Measurements from ENCODE around the gene SHC3.

The SHC3 gene

DNA sequence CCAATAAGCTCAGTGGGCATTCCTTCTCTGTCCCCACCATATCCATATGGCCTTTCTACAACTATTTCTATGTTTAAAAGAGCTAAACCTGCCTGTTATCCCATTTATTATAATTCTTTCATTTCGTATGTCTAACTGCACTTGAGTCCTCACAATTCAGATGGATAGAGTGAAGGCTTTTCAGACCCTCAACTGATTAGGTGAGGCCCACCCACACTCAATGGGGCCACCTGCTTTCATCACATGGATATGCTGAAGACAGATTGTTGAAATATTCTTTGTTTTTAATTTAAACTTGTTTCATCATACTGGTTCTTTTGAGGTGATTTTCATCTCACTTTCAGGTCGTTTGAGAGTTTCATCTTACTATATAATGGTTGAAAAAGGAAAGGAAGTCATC, 193.0 kb downstream of the SHC3 start:
- DNase-seq (ENCODE audit: low spot score), result no peak

DNA sequence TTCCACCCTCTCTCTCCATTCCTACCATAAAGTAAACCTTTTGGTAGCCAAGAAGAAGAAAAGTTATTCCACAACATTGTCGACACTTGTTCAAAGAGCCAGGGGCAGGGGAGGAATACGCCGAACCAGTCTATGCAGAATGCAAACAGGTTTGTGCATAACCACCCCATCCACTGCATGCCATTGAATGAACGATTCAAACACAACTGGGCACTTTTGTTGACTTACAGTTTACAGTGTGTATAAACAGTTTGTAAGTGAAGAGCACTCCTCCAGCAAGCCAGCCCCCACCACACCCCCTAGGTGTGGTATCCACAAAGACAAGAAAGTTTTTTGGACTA, 194.1 kb downstream of the SHC3 start:
- no peak for DNase-seq (ENCODE audit: low spot score)

DNA sequence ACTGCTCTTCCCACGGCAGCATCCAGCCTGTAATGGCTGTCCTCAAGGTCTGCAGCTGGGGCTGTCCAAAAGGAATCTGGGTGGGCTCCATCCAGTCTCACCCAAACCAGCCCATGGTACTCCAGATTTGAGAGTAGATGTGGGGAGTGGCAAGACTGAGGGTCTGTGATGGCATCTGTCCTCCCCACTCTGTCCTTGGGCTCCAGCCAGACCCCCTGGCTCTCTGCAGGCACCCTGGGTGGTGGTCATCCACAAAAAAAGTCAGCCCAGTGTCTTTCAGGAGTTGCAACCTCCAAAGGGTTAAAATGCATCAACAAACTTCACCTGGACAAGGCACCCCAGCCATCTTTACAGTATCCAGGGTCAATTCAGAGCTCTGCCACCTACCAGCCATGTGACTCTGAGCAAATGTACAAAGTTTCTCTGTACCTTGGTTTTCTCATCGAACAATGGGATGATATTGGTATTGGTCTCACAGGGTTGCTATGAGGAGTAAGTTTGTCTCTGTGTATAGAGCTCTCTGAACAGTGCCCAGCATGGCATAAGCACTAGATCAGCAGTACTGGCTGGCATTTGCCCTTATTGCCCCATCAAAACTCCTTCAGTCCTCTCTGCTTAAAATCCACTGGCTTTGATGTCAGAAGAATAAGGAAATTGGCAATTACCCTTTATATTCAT, 194.6 kb downstream of the SHC3 start:
- no peak for DNase-seq (ENCODE audit: low spot score)

DNA sequence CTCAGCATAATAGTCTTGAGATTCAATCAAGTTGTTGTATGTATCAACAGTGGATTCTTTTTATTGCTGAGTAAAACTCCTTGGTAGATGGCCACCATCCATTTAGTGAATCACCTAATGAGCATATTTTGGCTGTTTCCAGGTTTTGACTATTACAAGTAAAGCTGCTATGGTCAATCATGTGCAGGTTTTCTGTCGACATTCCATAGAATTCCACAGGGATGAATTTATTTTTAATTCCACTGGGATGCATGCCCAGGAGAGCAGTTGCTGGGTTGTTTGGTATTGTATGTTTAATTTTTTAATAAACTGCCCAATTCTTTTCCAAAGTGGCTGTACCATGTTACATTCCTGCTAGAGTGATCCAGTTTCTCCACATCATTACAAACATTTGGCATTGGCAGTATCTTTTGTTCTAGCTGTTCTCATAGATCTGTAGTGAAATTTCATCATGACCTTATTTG, 197.8 kb downstream of the SHC3 start:
- DNase-seq (ENCODE audit: low spot score), result no peak

DNA sequence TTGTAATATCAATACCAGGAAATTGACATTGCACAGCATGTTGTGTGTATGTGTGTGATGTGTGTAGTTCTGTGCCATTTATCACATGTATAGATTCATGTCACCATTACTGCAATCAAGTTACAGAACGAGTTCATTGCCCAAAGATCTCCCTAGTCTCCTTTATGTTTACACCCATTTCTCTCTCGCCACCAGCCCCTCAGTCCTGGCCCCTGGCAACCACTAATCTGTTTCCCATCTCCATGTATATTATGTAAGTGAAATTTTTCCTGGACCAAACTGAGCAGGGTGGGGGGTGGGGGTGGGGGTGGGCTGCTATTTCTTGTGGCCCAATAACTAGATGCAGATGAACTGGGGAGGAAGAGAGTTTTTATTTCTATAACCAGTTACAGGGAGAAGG, 198.8 kb downstream of the SHC3 start:
- DNase-seq (ENCODE audit: low spot score), result no peak

DNA sequence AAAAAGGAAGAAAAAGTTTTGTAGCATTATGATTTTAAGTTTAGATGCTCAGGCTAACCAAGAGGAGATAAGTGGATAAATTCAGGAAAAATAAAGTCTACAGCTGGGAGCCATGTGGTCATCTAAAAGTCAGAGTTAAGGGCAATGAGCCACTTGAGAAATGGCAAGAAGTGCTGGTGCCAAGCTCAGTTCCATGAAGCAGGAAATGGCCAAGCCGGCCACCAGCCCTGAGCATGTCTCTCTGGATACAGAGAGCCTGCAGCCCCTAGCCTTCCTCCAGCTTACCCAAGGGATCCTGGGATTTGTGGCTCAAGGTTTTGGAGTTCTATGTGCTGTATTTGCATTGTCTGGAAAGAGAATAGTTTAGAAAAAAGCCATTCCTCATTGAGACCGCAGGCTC, 199.6 kb downstream of the SHC3 start:
- DNase-seq (ENCODE audit: low spot score), result no peak

DNA sequence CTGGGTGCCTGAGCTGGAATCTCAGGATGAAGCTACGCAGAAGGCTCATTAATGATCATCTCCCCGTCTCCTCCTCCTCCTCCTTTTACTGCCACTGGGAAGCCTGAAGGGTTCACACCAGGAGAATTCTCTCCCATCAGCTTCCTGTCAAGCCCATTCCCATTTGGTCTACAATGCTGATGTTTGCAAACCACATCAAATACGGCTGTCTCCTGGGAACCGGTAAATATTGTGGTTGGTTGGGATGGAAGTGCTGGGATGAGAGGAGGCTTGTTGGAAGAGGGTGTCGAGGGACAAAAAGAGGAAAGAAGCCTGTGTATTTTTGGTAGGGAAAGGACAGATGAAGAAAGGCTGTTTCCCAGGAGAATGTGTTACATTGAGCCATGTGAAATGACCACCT, 200.6 kb downstream of the SHC3 start:
- no peak for DNase-seq (ENCODE audit: low spot score)

DNA sequence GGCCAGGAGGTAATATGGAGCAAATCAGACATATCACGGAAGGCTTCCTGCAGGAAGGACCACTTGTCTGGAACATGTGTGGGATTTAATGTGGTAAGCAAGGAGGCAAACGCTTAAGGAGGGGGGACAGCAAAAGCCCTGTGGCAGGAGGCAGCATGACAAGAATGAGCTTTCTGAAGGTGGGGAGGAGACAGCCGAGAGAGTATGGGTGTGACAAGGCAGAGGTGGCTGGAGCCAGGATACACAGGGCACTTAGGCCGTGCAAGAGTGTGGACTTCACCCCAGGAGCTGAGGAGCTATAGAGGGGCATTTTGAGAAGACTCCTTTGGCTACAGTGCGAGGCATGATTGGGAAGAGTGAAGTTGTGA, 201.7 kb downstream of the SHC3 start:
- DNase-seq (ENCODE audit: low spot score), result no peak

DNA sequence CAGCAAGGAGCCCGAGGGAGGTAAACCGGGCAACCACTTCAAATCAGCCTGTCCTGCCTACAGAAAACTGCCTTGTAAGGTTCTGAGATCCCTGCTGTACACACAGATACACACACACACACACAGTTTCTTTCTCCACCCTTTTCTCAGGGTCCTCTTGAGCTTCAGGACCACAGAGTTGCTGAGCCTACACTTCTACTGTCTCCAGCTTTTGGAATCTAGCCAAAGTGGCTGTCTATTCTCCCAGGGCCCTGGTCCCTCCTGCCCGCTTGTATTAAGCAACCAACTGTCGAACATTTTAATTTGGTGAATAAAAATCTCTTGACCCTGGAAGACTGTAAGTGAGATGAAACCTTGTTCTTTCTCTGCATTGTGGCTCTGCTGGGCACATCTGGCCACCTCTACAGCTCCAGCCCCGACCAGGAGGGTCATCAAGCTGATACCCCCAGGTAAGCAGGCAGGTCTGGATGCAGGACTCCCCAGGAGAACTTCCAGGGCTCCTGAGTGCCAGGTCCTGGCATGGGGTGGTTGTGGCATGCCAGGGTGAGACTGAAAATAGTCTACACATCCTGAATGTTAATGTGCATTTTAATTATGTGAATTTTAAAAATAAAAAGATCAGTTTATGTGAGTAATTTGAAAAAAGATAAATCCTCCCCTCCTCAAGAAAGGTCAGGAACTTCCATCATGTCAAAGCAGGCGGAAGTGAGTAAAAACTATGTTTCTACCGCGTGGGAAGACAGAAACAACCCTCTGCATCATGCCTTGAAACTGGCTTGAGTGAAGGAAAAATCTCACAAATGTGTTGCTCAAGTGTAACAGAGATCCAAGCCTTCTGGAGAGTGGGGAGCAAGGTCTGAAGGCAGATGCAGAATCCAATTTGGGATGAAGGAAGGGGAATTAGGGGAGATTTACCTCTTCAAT, 202.4 kb downstream of the SHC3 start:
- DNase-seq (ENCODE audit: low spot score), result no peak

DNA sequence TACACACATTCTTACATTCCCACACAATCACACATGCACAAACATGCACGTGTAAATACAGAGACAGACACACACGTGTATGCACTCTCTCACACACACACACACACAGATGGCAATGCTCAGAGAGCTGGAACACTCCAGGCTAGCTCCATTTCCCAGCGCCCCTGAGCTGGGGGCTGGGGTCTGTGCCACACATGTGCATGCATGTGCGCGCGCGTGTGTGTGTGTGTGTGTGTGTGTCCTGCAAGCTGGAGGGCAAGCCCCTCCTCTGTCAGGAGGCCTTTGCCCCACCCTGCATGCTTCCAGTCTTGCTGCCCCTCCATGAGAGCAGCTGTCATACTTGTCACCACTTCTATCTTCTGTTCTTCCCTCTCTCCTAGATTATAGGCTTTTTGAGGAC, 204.0 kb downstream of the SHC3 start:
- no peak for DNase-seq (ENCODE audit: low spot score)

DNA sequence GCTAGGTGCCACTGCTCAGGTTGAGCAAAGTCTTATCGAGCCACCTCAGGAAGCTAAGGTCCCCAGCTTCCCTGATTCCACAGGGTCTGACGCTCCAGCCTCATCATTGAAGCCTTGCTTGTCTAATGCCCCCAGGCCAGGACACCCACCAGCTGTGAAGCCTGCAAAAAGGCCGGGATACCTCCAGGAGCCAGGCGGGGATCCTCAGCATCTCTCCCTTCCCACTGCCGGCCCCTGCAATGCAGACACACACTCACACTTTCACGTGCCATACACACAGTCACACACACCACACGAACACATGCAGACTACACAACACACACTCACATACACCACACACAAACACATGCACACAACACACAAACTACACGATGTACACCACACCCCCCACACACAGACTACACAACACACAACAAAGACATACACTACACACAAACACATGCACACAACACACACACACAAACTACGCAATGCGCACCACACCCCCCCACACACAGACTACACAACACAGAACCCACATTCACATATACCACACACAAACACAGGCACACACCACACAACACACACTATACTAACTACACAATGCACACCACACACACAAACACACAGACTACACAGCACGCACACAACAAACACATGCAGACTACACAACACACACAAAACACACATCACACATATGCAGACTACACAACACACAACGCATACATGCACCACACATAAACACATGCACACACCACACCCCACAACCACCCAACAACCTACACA, 205.2 kb downstream of the SHC3 start:
- DNase-seq (ENCODE audit: low spot score), result no peak

DNA sequence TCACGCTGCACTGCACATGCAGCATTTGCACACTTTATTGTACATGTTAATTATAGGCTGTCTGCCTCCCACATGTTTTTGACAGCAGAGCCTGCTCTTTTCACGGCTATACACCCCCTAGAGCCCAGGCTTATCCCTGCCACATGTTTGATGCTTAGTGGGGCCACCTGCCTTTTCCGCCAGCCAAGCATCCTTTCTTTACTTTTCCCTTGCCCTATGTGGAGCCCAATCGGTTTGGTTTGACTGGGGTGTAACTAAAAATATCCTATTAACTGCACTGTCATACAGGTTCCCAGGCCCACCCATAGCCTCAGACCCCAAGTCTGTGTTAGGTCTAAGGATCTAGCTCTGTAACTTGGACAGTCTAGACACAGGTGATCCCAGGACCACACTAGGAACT, 206.2 kb downstream of the SHC3 start:
- DNase-seq (ENCODE audit: low spot score), result no peak

DNA sequence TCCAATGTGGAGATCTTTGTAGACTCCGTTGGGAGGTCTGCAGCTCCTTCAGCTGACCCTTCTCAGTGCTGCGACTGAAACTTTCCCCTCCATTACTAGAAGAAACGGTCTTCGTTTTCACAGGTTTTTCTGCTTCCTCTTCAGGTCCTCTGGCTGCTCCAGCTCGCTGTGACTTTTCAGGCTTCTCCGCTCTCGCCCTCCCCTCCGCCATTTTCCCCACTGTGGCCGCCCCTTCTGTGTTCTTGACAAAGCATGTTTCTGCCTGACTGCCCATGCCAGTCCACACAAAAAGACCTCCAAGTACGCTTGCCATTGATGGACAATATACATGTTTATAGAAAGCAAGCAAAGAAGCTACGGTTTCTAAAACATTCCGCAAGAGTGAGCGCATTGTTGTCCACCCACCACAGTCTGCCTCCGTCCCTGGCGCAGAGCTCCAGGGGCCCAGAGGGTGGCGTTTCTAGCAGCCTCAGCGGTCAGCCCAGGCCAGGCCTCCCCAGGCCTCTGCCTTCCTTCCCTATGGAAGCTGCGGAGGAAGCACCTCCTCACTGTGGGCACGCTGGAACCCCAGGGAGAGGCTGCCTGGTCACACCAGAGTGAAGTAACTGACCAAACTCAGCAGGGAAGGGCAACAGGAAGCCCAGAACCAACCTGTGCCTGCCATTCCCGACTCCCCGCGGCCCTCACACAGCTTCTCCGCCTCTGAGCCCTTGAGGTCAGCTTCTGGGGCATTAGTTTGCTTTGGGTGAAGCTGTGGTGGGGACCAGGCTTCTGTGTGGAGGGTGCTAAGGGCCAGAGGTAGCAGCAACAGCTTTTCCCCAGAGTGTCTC, 207.3 kb downstream of the SHC3 start:
- DNase-seq (ENCODE audit: low spot score), result no peak

DNA sequence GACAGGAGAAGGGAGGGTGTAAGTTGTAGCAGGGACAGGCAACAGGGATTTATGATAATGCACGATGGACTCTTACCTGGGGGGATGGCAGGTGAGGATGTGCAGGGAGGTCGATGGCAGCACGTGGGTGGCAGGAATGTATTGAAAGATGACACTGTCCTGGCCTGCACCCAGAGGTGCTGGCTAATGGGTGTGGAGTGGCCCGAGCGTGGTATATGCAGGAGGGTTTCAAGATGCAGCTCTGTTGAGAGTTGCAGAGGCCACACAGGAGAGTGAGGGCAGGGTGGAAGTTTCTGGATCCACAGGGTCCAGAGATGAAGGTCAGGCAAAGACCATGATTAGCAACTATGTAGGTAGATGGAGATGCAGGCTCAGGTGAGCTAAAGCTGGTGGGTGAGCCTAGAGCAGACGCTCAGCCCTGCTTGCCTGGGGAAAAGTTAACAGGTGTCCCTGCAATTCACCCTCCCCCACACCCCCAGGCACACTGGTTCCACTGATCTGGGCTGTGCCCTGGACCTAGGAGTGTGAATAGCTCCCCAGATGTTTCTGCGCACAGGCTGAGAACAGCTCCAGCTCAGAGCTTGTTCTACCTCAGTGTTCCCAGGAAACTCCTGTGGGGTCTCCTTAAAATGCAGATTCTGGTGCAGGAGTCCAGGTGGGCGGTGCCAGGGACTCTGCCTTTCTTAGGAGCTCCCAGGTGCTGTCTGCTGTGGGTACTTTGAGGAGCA, 208.8 kb downstream of the SHC3 start:
- no peak for DNase-seq (ENCODE audit: low spot score)

DNA sequence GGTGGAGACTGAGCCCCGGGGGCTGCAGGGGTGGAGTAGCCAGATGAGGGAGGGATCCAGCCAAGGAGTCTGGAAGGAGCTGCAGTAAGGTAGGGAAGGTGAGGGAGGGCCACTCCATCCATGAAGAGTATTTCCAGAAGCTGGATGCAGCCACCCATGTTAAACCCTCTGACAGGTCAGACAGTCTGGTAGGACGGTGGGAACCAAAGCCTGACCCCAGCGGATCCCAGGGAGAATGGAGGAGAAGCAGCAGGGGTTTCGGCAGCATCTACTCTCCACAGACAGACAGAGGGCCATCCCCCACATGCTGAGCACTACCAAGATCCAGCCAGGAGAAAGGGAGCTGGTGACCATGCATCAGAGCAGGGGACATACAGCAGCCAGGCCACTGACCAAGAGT, 209.8 kb downstream of the SHC3 start:
- DNase-seq (ENCODE audit: low spot score), result no peak

DNA sequence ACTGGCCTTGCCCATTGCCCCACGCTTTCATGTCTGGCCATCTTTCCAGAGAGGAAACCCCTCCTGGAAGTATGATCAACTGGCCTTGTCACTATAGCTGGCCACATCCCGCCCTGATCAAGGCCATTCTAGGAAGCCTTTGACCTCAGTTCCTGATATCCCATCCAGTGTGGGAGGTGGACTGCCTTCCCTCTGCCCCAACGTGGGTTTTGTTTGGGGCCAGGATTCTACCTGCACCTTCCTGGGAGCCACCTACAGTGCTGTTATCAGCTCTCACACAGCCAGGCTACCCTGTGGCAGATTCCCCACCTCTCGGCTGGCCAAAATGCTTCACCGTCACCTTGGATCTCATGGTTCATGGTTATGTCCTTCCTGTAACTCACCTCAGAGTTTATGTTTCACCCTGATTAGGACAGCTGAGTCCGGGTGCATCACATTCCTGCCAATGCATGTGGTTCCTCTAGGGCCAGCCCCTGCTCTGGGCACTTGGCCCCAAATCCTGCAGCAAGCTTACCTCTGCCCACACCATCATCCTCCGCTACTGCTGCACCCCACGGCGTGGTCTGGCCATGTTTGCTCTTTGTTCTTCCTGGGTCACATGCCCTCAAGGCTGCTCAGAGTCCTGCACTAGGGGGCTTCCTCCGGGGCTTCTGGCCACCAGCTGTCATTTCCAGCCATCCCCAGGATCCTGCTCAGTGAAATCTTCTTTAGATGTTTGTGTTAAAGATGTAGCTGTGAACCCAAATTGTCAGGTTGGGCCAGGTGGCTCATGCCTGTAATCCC, 211.5 kb downstream of the SHC3 start:
- no peak for DNase-seq (ENCODE audit: low spot score)

DNA sequence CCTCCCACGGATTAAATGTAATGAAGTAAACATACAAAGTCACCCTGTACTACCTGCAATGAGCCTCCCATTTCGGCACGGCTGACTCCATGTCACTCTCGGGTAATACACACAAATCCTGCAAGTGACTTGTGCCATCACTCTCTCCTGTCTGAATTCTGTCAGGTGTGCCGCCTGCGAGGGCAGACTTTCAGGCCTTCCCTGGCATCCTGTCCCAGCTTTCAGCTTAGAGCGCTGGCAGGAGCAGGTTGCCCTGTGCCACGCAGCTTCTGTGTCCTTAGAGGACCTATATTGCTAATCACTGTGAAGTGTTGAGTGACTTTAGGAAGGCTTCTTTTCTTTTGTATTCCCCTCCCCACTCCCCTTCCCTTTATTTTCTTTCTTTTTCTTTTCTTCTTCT, 213.1 kb downstream of the SHC3 start:
- DNase-seq (ENCODE audit: low spot score), result no peak

DNA sequence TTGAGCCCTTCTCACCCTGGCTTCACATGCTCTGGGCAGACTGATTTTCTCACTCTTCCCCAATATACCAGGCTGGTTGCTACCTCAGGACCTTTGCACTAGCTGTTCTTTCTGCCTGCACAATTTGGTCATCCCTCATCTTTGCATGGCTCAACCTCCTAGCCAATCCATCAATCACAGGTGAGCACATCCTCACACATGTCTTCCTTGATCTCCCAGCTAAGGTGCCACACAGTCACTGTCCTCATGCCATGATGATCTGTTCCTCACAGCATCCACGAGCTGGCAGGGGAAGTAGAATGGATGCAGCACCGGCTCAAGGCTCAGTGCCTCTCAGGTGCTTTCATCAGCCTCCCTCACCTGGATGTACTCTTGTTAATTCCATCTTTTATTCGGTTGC, 218.0 kb downstream of the SHC3 start:
- DNase-seq (ENCODE audit: low spot score), result no peak

DNA sequence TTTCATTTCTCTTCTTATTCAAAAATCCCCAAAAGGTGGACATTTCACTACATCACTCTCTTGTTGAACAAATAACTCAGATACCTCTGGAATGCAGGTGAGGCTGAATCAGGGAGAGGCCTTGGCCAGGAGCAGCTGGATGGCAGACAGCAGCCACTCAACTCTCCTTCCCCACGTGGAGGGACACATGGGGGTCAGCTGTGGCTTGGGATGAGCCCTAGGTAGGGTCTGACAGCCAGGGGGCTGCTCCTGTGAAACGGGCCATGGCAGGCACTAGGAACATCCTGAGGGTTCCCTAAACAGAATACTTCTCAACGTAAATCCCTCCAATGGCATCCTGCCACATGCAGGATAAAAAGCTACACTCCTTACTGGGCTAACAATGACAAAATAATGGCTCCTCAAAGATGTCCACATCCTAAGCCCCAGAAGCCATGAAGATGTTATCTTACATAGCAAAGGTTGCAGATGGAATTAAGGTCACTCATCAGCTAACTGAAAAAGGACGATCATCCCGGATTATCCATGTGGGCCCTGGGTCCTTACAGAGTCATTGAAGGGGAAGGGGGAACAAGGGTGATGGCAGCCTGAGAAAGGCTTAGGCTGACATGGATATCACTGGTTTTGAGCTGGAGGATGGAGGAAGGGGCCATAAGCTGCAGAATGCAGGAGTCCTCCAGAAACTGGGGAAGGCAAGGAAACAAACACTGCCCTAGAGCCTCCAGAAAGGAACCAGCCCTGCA, 218.7 kb downstream of the SHC3 start:
- no peak for DNase-seq (ENCODE audit: low spot score)

DNA sequence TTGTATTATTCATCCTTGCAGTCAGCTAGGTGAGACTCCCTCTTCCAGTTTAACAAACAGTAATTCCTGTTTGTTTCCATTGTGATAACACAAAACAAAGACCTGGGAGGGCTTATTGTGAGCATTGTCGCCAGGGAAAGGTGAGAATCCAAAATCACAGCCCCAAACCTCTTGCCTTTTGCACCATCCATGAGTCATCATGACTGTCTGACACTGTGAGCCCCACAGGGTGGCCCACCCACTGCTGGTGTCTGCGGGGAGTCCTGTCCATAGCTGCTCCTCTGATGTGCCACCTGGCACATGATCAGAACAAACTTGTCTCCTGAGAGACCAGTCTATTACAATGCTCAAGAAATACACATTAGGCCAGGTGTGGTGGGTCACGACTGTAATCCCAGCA, 221.1 kb downstream of the SHC3 start:
- DNase-seq (ENCODE audit: low spot score), result no peak
